SU-DHL-6 (cell line): ENCODE results near the gene HARS1.

Experiments used
- H2AFZ ChIP-seq: fragments of 200-600 bp; sonication (generic); 2 replicates; pipeline ENCODE4 v1.6.1; 2014; ENCODE audit warnings: low read depth, mild to moderate bottlenecking, moderate library complexity, mixed read lengths, antibody characterized with exemption, low read length; ENCODE audit not compliant: severe bottlenecking
- H3F3A ChIP-seq: fragments of 200-600 bp; shearing (Covaris generic); 2 replicates; pipeline ENCODE4 v1.6.0; 2016; ENCODE audit warnings: antibody characterized with exemption, mild to moderate bottlenecking; ENCODE audit not compliant: insufficient read depth
- H3K27ac ChIP-seq: fragments of 200-600 bp; sonication (generic); 2 replicates; pipeline ENCODE4 v1.5.1; 2016; ENCODE audit warnings: low read depth, mild to moderate bottlenecking, low read length, moderate library complexity, mixed read lengths
- H3K27me3 ChIP-seq: fragments of 200-600 bp; sonication (generic), shearing (Covaris generic); 2 replicates; pipeline ENCODE4 v1.6.0; 2014; ENCODE audit warnings: mild to moderate bottlenecking, low read length
- H3K36me3 ChIP-seq: fragments of 200-600 bp; sonication (generic); 2 replicates; pipeline ENCODE4 v1.6.1; 2014; ENCODE audit warnings: mild to moderate bottlenecking, low read length, mixed read lengths
- H3K4me2 ChIP-seq: fragments of 300-600, 200-600 bp; shearing (Covaris generic), sonication (generic); 2 replicates; pipeline ENCODE4 v1.6.0; 2014; ENCODE audit warnings: low read length, low read depth, mild to moderate bottlenecking; ENCODE audit not compliant: poor library complexity, severe bottlenecking
- H3K4me3 ChIP-seq: fragments of 200-600 bp; sonication (generic); 2 replicates; pipeline ENCODE4 v1.5.1; 2014; ENCODE audit warnings: antibody characterized with exemption, low read length, mild to moderate bottlenecking, mixed read lengths; ENCODE audit not compliant: insufficient read depth, poor library complexity, severe bottlenecking
- H3K79me2 ChIP-seq: fragments of 200-600 bp; sonication (generic); 2 replicates; pipeline ENCODE4 v1.6.1; 2014; ENCODE audit warnings: mild to moderate bottlenecking, low read length, moderate library complexity; ENCODE audit not compliant: insufficient read depth
- H3K9ac ChIP-seq: fragments of 200-600 bp; sonication (generic); 2 replicates; pipeline ENCODE4 v1.7.0; 2014; ENCODE audit warnings: mild to moderate bottlenecking, low read length
- H3K9me2 ChIP-seq: fragments of 200-600 bp; sonication (generic); replicated peaks from 2 replicates; pipeline ENCODE4 v1.6.1; 2014; ENCODE audit warnings: low read length; ENCODE audit not compliant: insufficient read depth
- H3K9me3 ChIP-seq: fragments of 200-600 bp; sonication (generic); 2 replicates; pipeline ENCODE4 v1.6.1; 2014; ENCODE audit warnings: low read length, mixed read lengths; ENCODE audit not compliant: insufficient read depth
- H4K20me1 ChIP-seq: fragments of 200-600 bp; sonication (generic); 2 replicates; pipeline ENCODE4 v1.6.1; 2014; ENCODE audit warnings: low read depth, mild to moderate bottlenecking, antibody characterized with exemption, low read length, moderate library complexity, mixed read lengths
- EZH2phosphoT487 ChIP-seq: fragments of 200-600 bp; sonication (generic), shearing (Covaris generic); conservative IDR thresholded peaks from 2 replicates; pipeline ENCODE4 v1.6.1; 2018; ENCODE audit warnings: mild to moderate bottlenecking, antibody characterized with exemption, low read length, moderate library complexity, mixed read lengths
- TF ChIP-seq, protein P1 (sequence below): fragments of 200-600 bp; sonication (generic); IDR thresholded peaks from one replicate; pipeline ENCODE4 v1.5.1; 2017; ENCODE audit warnings: antibody characterized with exemption, mild to moderate bottlenecking, low read length, moderate library complexity; ENCODE audit not compliant: insufficient read depth, poor library complexity, severe bottlenecking

Gene HARS1

DNA sequence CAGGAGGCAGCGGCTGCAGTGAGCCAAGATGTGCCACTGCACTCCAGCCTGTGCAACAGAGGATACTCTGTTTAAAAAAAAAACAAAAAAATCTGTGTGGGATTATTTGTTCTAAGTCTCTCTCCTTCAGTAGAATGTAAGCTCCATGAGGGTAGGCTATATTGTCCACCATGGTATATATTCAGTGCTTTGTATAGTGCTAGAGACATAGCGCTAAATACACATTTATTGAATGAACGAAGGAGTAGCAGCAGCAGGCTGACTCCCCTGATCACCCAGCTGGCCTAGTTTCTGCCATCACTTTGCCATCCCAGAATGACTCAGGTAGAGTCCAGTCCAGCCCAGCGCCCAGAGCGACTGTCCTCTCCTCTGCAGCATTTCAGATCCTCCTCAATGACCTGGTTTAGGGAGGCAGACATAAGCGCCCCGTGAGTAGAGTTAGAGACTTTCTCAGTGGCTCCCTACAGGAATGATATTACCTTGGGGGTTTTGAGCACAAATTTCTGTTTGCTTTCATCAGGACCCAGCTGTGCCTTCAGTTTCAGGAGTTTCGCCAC is 716 bp downstream of the HARS1 start:
- H3K9me2 ChIP-seq, result no peaks in the 10 kb centered on the region
- H2AFZ ChIP-seq, result peak overlapping the region; percentile 90
- peak overlapping the region; percentile 92 for H3K4me3 ChIP-seq
- H3K36me3 ChIP-seq, result no peaks in the 10 kb centered on the region; the same call in 1 of the 2 replicates
- H3K9me3 ChIP-seq, result no peaks in the 10 kb centered on the region
- H3F3A ChIP-seq, result no peaks in the 10 kb centered on the region
- no peaks in the 10 kb centered on the region for H3K27me3 ChIP-seq
- peak overlapping the region; percentile 91 for H3K9ac ChIP-seq
- peaks cover 54% of the 10 kb centered on the region for H3K79me2 ChIP-seq
- no peaks in the 10 kb centered on the region for H4K20me1 ChIP-seq
- no peak overlapping the region for H3K27ac ChIP-seq
- peak overlapping the region; percentile 84 for H3K4me2 ChIP-seq
- TF ChIP-seq, protein P1, sequence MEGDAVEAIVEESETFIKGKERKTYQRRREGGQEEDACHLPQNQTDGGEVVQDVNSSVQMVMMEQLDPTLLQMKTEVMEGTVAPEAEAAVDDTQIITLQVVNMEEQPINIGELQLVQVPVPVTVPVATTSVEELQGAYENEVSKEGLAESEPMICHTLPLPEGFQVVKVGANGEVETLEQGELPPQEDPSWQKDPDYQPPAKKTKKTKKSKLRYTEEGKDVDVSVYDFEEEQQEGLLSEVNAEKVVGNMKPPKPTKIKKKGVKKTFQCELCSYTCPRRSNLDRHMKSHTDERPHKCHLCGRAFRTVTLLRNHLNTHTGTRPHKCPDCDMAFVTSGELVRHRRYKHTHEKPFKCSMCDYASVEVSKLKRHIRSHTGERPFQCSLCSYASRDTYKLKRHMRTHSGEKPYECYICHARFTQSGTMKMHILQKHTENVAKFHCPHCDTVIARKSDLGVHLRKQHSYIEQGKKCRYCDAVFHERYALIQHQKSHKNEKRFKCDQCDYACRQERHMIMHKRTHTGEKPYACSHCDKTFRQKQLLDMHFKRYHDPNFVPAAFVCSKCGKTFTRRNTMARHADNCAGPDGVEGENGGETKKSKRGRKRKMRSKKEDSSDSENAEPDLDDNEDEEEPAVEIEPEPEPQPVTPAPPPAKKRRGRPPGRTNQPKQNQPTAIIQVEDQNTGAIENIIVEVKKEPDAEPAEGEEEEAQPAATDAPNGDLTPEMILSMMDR, result no peak
- no peak for TF ChIP-seq EZH2phosphoT487

DNA sequence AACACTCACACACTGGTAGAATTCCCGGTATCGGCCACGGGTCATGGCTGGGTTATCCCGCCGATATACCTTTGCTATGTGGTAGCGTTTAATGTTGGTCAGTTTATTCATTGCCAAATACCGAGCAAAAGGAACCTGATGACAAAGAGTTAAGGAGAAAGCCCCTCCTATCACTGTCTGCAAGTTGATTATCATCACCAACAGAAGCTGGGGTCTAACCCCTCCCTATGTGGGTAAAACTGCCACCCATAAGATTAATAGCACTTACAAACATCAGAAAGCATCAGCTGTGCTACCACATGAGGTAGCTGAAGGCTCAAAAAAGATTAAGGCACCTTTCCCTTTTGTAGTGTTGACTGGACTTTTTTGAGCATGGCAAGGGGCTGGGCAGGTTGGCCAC is 12.2 kb downstream of the HARS1 start:
- H3K36me3 ChIP-seq, result peaks cover 6% of the 10 kb centered on the region; the same call in 1 of the 2 replicates
- H3K4me2 ChIP-seq, result no peak overlapping the region
- H3K79me2 ChIP-seq, result no peaks in the 10 kb centered on the region
- H3K4me3 ChIP-seq, result no peak overlapping the region
- no peak for TF ChIP-seq EZH2phosphoT487
- TF ChIP-seq, protein P1, result no peak
- no peak overlapping the region for H3K9ac ChIP-seq
- H3K27ac ChIP-seq, result no peak overlapping the region
- no peak overlapping the region for H2AFZ ChIP-seq
- H3F3A ChIP-seq, result no peaks in the 10 kb centered on the region
- no peaks in the 10 kb centered on the region for H3K27me3 ChIP-seq
- no peaks in the 10 kb centered on the region for H3K9me3 ChIP-seq
- no peaks in the 10 kb centered on the region for H4K20me1 ChIP-seq
- no peaks in the 10 kb centered on the region for H3K9me2 ChIP-seq

DNA sequence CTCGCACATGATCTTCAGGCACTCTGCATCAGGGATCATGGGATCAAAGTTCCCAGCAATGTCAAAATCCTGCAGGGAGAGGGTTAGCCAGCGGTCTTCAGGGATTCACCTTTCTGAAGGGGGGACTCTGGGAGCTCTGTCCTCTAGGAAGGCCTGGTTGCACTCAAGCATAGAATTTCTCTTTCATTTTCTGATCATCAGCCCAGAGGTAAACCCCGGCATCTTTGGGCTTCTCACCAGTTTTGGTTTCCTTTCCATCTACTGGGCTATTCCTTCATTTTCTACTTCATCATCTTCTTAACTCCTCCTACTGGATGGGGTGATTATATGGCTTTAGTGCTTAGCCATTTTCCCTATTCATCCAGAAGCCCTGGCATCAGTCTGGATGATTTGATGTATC is 13.2 kb downstream of the HARS1 start:
- H3K4me3 ChIP-seq, result no peak overlapping the region
- H3K4me2 ChIP-seq, result no peak overlapping the region
- peaks cover 3% of the 10 kb centered on the region; the same call in 1 of the 2 replicates for H3K36me3 ChIP-seq
- no peaks in the 10 kb centered on the region for H3K27me3 ChIP-seq
- no peaks in the 10 kb centered on the region for H3K9me3 ChIP-seq
- H3K9ac ChIP-seq, result no peak overlapping the region
- no peaks in the 10 kb centered on the region for H4K20me1 ChIP-seq
- H3K9me2 ChIP-seq, result no peaks in the 10 kb centered on the region
- TF ChIP-seq, protein P1, result no peak
- TF ChIP-seq EZH2phosphoT487, result no peak
- no peaks in the 10 kb centered on the region for H3F3A ChIP-seq
- H2AFZ ChIP-seq, result no peak overlapping the region
- no peaks in the 10 kb centered on the region for H3K79me2 ChIP-seq
- no peak overlapping the region for H3K27ac ChIP-seq
